Neural progenitor cell (in vitro differentiated cells): ENCODE results near the gene CCDC71L.

Experiments used
- CTCF ChIP-seq: fragments of 200-600 bp; sonication (generic); IDR thresholded peaks from 2 replicates; pipeline ENCODE4 v1.5.1; 2017; ENCODE audit warnings: antibody characterized with exemption, mild to moderate bottlenecking
- EZH2phosphoT487 ChIP-seq: fragments of 200-600 bp; sonication (generic); IDR thresholded peaks from 2 replicates; pipeline ENCODE4 v1.6.1; 2017; ENCODE audit warnings: antibody characterized with exemption

DNA sequence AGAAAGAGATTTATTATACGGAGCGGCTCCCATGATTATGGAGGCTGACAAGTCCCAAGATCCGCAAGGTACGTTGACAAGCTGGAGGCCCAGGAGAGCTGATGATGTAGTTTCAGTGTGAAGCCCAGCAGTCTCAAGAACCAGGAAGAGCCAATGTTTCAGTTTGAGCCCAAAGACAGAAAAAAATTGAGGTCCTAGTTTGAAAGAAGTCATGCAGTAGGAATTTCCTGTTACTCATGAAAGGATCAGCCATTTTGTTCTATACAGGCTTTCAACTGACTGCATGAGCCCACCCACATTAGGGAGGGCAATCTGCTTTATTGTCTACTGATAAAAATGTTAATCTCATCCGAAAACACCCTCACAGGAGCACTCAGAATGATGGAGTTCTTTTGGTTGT is 51.5 kb downstream of the CCDC71L start:
- TF ChIP-seq CTCF (no peak), EZH2phosphoT487 (no peak)
